GM12878 (cell line): Measurements from ENCODE around the gene ARL10. TPM values are rescaled to one million over a fixed set of nuclear protein-coding genes. Genes with fewer than 3 reads are reported as not detected.

Source experiments
- ATAC-seq: fragments of 200-7000 bp; cut with Tn5 transposase; 3 replicates; pipeline ENCODE4 v1.9.1; 2020; ENCODE audit warnings: mild to moderate bottlenecking, moderate library complexity
- BruUV-seq: library from RNA; stranded (reverse); fragments of 400-500 nt; replicated peaks from 2 replicates; lab custom pipeline; 2021; lab: Mats Ljungman, UMichigan
- CTCF ChIA-PET: fragments of 300-600 bp; sonication (Branson Sonifier 250); formaldehyde crosslinking; extraction: SDS; loops from one replicate; lab custom pipeline; 2021; ENCODE audit warnings: inconsistent platforms; lab: Yijun Ruan, JAX
- POLR2A ChIA-PET: fragments of 350-600 bp; formaldehyde crosslinking; extraction: SDS; loops from one replicate; lab custom pipeline; 2021; ENCODE audit warnings: inconsistent platforms; lab: Charles Lee
- RAD21 ChIA-PET: fragments of 300-600 bp; sonication (Branson Sonifier 250); formaldehyde crosslinking; loops from one replicate; lab custom pipeline; 2023; ENCODE audit warnings: antibody characterized with exemption; ENCODE audit not compliant: unreplicated experiment; lab: Charles Lee
- SMC1A ChIA-PET: fragments of 300-600 bp; sonication (Branson Sonifier 250); formaldehyde crosslinking; loops from one replicate; lab custom pipeline; 2023; ENCODE audit not compliant: unreplicated experiment, uncharacterized antibody; lab: Charles Lee
- DNase-seq: peaks from one replicate; pipeline ENCODE4 v3.0.0-alpha.2; 2011; ENCODE audit warnings: low read depth, low spot score
- FAIRE-seq: peaks from 3 replicates; lab custom pipeline; 2011; peaks lifted over from hg19 to GRCh38; lab: Jason Lieb, UNC
- H2AFZ ChIP-seq: 2 replicates; pipeline ENCODE4 v1.6.0; 2011; ENCODE audit warnings: low read depth, low read length, control low read depth; ENCODE audit not compliant: control insufficient read depth
- H3K27ac ChIP-seq: 2 replicates; pipeline ENCODE4 v1.5.1; 2011; ENCODE audit warnings: control low read depth; ENCODE audit not compliant: control insufficient read depth, insufficient read depth
- H3K27me3 ChIP-seq, 2 experiments: replicated peaks in 1 of 2; 2 replicates each; pipeline versions ENCODE4 v1.6.0 to v1.6.1; 2011; ENCODE audit warnings: low read length in 1 of 2; ENCODE audit not compliant: control insufficient read depth in 2 of 2, insufficient read depth in 2 of 2
- H3K36me3 ChIP-seq, 2 experiments: 2 replicates each; pipeline ENCODE4 v1.5.1; 2011; ENCODE audit warnings: low read length in 1 of 2; ENCODE audit not compliant: control insufficient read depth in 2 of 2, insufficient read depth in 2 of 2
- H3K4me1 ChIP-seq: 2 replicates; pipeline ENCODE4 v1.6.1; 2011; ENCODE audit warnings: mild to moderate bottlenecking, low read length, moderate library complexity, mixed read lengths; ENCODE audit not compliant: control insufficient read depth, insufficient read depth
- H3K4me2 ChIP-seq: 2 replicates; pipeline ENCODE4 v1.6.0; 2011; ENCODE audit warnings: control low read depth; ENCODE audit not compliant: control insufficient read depth, insufficient read depth
- H3K4me3 ChIP-seq: fragments of 200-600 bp; sonication (generic); 2 replicates; pipeline ENCODE4 v1.5.1; 2016
- H3K79me2 ChIP-seq: 2 replicates; pipeline ENCODE4 v1.6.0; 2011; ENCODE audit warnings: low read length; ENCODE audit not compliant: control insufficient read depth, insufficient read depth
- H3K9ac ChIP-seq: 2 replicates; pipeline ENCODE4 v1.8.0; 2011; ENCODE audit warnings: low read length, control low read depth, mixed read lengths; ENCODE audit not compliant: control insufficient read depth, insufficient read depth
- H3K9me3 ChIP-seq: replicated peaks from 3 replicates; pipeline ENCODE4 v1.5.1; 2011; ENCODE audit warnings: mild to moderate bottlenecking, low read length; ENCODE audit not compliant: control insufficient read depth, insufficient read depth
- H4K20me1 ChIP-seq: 2 replicates; pipeline ENCODE4 v1.6.0; 2011; ENCODE audit not compliant: control insufficient read depth, insufficient read depth
- CBX5 ChIP-seq: sonication (generic); IDR thresholded peaks from 2 replicates; pipeline ENCODE4 v1.6.1; 2016; ENCODE audit warnings: low read depth, moderate library complexity, mild to moderate bottlenecking, inconsistent platforms
- ETV6 ChIP-seq, 2 experiments: fragments of 450-650 bp in 1 of 2; IDR thresholded peaks in 1 of 2; conservative IDR thresholded peaks in 1 of 2; 2 replicates each; pipeline ENCODE4 v1.6.1; 2014; ENCODE audit warnings: antibody characterized with exemption in 1 of 2, borderline replicate concordance in 1 of 2, low read depth in 1 of 2, mild to moderate bottlenecking in 1 of 2, moderate library complexity in 1 of 2
- JUND ChIP-seq: IDR thresholded peaks from 2 replicates; pipeline ENCODE4 v1.6.1; 2012; ENCODE audit warnings: low read depth, mild to moderate bottlenecking, low read length, improper control_type of control experiment, moderate library complexity
- MEF2A ChIP-seq: IDR thresholded peaks from 2 replicates; pipeline ENCODE4 v1.6.1; 2011; ENCODE audit warnings: low read depth, mild to moderate bottlenecking, low read length, moderate library complexity; ENCODE audit not compliant: insufficient read depth
- NFXL1 ChIP-seq: fragments of 450-650 bp; IDR thresholded peaks from 2 replicates; pipeline ENCODE4 v1.6.1; 2017; ENCODE audit warnings: antibody characterized with exemption, mild to moderate bottlenecking, borderline replicate concordance
- YY1 ChIP-seq: IDR thresholded peaks from 2 replicates; pipeline ENCODE4 v1.6.1; 2011; ENCODE audit warnings: low read depth, mild to moderate bottlenecking, low read length
- WGBS: methylation state at CpG from one replicate; pipeline ENCODE4 v1.1.6; 2016; ENCODE audit warnings: low lambda C conversion rate; ENCODE audit not compliant: insufficient replicate concordance, insufficient coverage; ENCODE audit errors: missing lambda C conversion rate; 5-methylcytosine and 5-hydroxymethylcytosine counted together
- in situ Hi-C: fragments of 300-500 bp; cut with MboI; formaldehyde crosslinking; loops from 9 replicates; pipeline ENCODE4 v1.14.3; 2018; ENCODE audit warnings: mixed read lengths
- intact Hi-C: fragments of 100-400 bp; cut with micrococcal nuclease; formaldehyde crosslinking; loops from one replicate; pipeline ENCODE4 v1.14.2; 2022; ENCODE audit not compliant: unreplicated experiment
- polyA plus RNA-seq, 11 experiments: library from polyadenylated mRNA; depleted of rRNA in 4 of 11; unstranded in 6 of 11; stranded (reverse) in 5 of 11; fragments of >200 nt; fragmentation: Nextera tagmentation in 4 of 11; fragmentation: Illumina TruSeq in 1 of 11; extraction: Ambion mirVana in 4 of 11; extraction: Trizol in 1 of 11; gene quantifications; 1 replicate in 1 of 11; 2 replicates in 10 of 11; pipeline versions ENCODE4 v1.2.1 to v1.2.3, GENCODE V29; 2011 to 2016; ENCODE audit warnings: inconsistent platforms in 2 of 11, missing spikeins in 2 of 11, low read depth in 1 of 11
- total RNA-seq, 4 experiments: library from RNA; depleted of rRNA in 3 of 4; stranded (reverse); fragments of >200 nt in 3 of 4; fragmentation: Illumina TruSeq in 1 of 4; extraction: Trizol in 1 of 4; gene quantifications; 2 replicates each; pipeline versions ENCODE4 v1.2.1 to v1.2.3, GENCODE V29; 2013 to 2021

Gene ARL10
- total and polyA plus RNA-seq, 10 of the 15 experiments (the other 5 are each of a cell fraction or from before 2014, with no cell fraction given): 0.44 to 6.4 (median 2.4) TPM

DNA sequence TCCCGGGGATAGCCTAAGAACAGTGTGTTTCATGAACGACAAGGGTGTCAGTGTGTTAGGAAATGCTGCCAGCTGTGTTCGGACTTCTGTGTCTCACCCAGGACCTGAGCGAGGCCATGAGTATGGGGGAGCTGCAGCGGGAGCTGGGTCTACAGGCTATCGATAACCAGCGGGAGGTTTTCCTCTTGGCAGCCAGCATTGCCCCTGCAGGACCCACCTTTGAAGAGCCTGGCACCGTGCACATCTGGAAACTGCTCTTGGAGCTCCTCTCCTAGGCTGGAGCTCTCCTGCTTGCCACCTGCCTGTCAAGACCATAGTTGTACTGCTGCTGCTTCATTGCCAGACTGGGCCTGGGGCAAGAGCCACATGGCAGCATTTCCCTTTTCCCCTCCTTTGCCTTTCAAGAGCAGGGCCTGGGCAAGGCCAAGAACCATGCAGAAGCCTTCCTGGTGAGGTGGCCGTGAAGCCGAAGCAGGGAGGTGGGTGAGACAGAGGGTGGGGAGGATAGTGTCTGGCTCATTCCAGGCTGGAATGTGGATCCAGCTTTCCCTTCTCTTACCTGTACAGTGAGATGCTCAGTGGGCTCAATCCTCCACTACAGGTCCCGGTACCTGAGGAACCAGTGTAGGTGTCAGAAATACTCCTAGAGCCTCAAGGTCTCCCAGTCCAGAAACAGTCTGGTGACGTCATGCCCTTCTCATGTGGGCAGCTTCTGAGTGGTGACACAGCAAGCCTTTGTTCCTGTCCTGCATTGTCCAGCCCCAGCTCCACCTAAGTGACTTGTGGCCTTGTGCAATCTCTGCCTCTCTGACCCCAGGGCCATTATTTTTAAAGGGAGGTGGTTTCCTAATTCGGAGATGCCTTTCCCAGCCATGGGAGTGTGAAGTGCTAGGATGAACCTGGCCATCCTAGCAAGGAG, 6.6 kb downstream of the ARL10 start:
- intact Hi-C loops (no loop called here), in situ Hi-C loops (no loop called here)
- ChIA-PET RAD21 (interaction anchor here (0.8 kb wide), 1 partner anchor 387 kb away, joined by 3 read pairs; no protein-coding TSS in a partner anchor), SMC1A (no interaction called here), CTCF (no interaction called here), POLR2A (no interaction called here)
- Histone ChIP-seq H3K4me3 (no peak overlapping the region), H3K36me3 (peaks cover 0 to 3% of the 10 kb centered on the region in 2 experiments; a peak in 1 of 4 replicates), H3K4me1 (no peaks in the 10 kb centered on the region), H3K27ac (no peak overlapping the region), H3K9me3 (no peaks in the 10 kb centered on the region), H3K4me2 (no peak overlapping the region), H3K79me2 (no peaks in the 10 kb centered on the region), H3K9ac (no peak overlapping the region), H2AFZ (no peak overlapping the region), H4K20me1 (no peaks in the 10 kb centered on the region), H3K27me3 (no peaks in the 10 kb centered on the region)
- DNase-seq (no peak), ATAC-seq (no peak), FAIRE-seq (no peak)
- WGBS: 87% methylated on average over 13 of the region's 13 CpGs
- no TSS peak for BruUV-seq
- TF ChIP-seq ETV6 (conservative IDR thresholded peaks at IDR 0.05 in 1 of 2, IDR thresholded peaks at IDR 0.05 in 1 of 2; ENCODE audit: borderline replicate concordance in 1 of 2, low read depth in 1 of 2) (no peak), JUND (no peak), YY1 (no peak), MEF2A (no peak), CBX5 (no peak), NFXL1 (no peak)
